Measurements from ENCODE around the gene CSTPP1. TPM values are rescaled to one million over a fixed set of nuclear protein-coding genes. Genes with fewer than 3 reads are reported as not detected.
"Not testable (repeated sequence)": the region's sequence is repeated elsewhere in the genome, so short reads cannot be mapped to it uniquely, and the experiment has no call there.

Gene CSTPP1
- polyA plus RNA-seq, 1 donor from 2014 or later = 46.4 TPM

DNA sequence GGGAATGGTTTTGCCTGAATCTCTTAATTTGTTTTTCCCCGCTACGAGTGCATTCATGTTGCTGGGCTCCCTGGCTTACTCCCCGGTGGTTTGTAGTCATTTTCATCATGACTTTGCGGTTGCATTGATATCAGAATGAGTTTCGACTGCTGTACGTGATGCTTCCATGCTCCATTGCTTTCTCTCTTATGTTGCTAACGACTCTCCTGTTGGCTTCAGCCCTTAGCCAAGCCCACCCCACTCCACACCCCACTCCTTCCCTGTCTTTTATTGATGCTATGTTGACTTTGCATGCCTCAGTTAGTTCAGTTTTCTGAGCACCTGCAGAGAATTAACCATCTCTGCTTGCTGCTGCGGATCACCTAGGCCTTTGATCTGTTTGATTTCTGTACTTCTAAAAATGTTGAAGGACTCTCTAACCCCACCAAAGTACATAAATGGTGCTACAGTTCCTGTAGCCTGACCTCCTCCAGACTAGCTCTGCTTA, 174.8 kb downstream of the CSTPP1 start:
- Histone ChIP-seq H3K4me2 (ENCODE audit: low read length) (no peak overlapping the region), H3K27me3 (ENCODE audit: insufficient read depth, low read depth, low read length) (no peaks in the 10 kb centered on the region), H4K20me1 (ENCODE audit: insufficient read depth) (no peaks in the 10 kb centered on the region), H3K9me2 (ENCODE audit: insufficient read depth, low read length) (no peaks in the 10 kb centered on the region), H2AFZ (ENCODE audit: low read depth, low read length) (no peak overlapping the region), H3K9me3 (ENCODE audit: low read length) (no peaks in the 10 kb centered on the region), H3K27ac (ENCODE audit: low read length) (no peak overlapping the region), H3K36me3 (ENCODE audit: insufficient read depth, low read length) (no peaks in the 10 kb centered on the region), H3F3A (ENCODE audit: insufficient read depth, low read length, poor library complexity, severe bottlenecking) (no peaks in the 10 kb centered on the region), H3K4me3 (ENCODE audit: low read length) (no peak overlapping the region), H3K79me2 (replicated peaks; ENCODE audit: insufficient read depth, low read length) (no peaks in the 10 kb centered on the region), H3K9ac (ENCODE audit: low read length) (no peak overlapping the region)
- TF ChIP-seq TAF1 (IDR thresholded peaks at IDR 0.05; ENCODE audit: low read depth) (no peak), EP300 (conservative IDR thresholded peaks at IDR 0.05; ENCODE audit: poor library complexity, severe bottlenecking) (no peak), POLR2AphosphoS5 (IDR thresholded peaks at IDR 0.05) (no peak), SMC3 (conservative IDR thresholded peaks at IDR 0.05; ENCODE audit: poor library complexity) (no peak), REST (IDR thresholded peaks at IDR 0.05; ENCODE audit: borderline replicate concordance) (no peak), RAD21 (conservative IDR thresholded peaks at IDR 0.05) (no peak), MXI1 (conservative IDR thresholded peaks at IDR 0.05; ENCODE audit: poor library complexity, severe bottlenecking) (no peak)

DNA sequence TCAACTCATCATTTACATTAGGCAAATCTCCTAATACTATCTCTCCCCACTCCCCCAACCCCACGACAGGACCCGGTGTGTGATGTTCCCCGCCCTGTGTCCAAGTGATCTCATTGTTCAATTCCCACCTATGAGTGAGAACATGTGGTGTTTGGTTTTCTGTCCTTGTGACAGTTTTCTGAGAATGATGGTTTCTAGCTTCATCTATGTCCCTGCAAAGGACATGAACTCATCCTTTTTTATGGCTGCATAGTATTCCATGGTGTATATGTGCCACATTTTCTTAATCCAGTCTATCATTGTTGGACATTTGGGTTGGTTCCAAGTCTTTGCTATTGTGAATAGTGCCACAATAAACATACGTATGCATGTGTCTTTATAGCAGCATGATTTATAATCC, 176.4 kb downstream of the CSTPP1 start:
- H3F3A ChIP-seq (ENCODE audit: insufficient read depth, low read length, poor library complexity, severe bottlenecking); H4K20me1 ChIP-seq (ENCODE audit: insufficient read depth); H3K9me2 ChIP-seq (ENCODE audit: insufficient read depth, low read length); H3K27ac ChIP-seq (ENCODE audit: low read length); H3K9me3 ChIP-seq (ENCODE audit: low read length); H3K4me2 ChIP-seq (ENCODE audit: low read length); H2AFZ ChIP-seq (ENCODE audit: low read depth, low read length); H3K36me3 ChIP-seq (ENCODE audit: insufficient read depth, low read length); H3K4me3 ChIP-seq (ENCODE audit: low read length); H3K79me2 ChIP-seq (replicated peaks; ENCODE audit: insufficient read depth, low read length); H3K27me3 ChIP-seq (ENCODE audit: insufficient read depth, low read depth, low read length); H3K9ac ChIP-seq (ENCODE audit: low read length): not testable (repeated sequence)

- H4K20me1 ChIP-seq (ENCODE audit: insufficient read depth); H3K4me2 ChIP-seq (ENCODE audit: low read length): not testable (repeated sequence)
Observed at GRCh38 chr11:47118958-47119688, 182.6 kb downstream of the CSTPP1 start.

More at GRCh38 chr11:47118958-47119688, 182.6 kb downstream of the CSTPP1 start:
- H3K27ac ChIP-seq (ENCODE audit: low read length); H3K9me3 ChIP-seq (ENCODE audit: low read length); H3K36me3 ChIP-seq (ENCODE audit: insufficient read depth, low read length); H3K79me2 ChIP-seq (replicated peaks; ENCODE audit: insufficient read depth, low read length); H3K9ac ChIP-seq (ENCODE audit: low read length); H2AFZ ChIP-seq (ENCODE audit: low read depth, low read length); H3K27me3 ChIP-seq (ENCODE audit: insufficient read depth, low read depth, low read length); H3K4me3 ChIP-seq (ENCODE audit: low read length); H3K9me2 ChIP-seq (ENCODE audit: insufficient read depth, low read length); H3F3A ChIP-seq (ENCODE audit: insufficient read depth, low read length, poor library complexity, severe bottlenecking): not testable (repeated sequence)
